ENCODE measurements around the gene MPHOSPH9. TPM values are rescaled to one million over a fixed set of nuclear protein-coding genes. Genes with fewer than 3 reads are reported as not detected.

Gene MPHOSPH9
- total RNA-seq, 4 donors from 2014 or later: 3.5 to 16.8 (median 9.8) TPM

DNA sequence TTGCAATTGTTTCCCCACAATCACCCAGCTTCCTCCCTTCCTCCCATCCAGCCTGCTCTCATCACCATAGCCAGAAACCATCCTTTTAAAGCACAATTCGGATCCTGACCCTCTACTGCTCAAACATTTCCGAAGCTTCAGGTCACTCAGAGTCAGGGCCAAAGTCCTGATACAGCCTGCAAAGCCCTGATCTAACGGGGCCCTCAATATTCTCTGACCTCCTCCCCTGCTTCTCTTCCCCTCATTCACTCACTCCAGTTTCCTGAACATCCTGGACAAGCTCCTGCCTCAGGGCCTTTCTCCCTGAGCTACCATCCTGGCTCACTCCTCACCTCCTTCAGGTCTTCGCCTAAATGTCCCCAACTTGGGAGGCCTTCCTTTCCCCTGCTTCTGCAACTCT lies 128.1 kb downstream of the MPHOSPH9 start:
- H3K4me3 ChIP-seq (ENCODE audit: low read depth, poor library complexity, severe bottlenecking): no peak overlapping the region
- WGBS, 2 donors: 90 to 94% methylated on average over 4 of the region's 4 CpGs

More for the DNA sequence above, 128.1 kb downstream of the MPHOSPH9 start:
- TF ChIP-seq, protein P1, sequence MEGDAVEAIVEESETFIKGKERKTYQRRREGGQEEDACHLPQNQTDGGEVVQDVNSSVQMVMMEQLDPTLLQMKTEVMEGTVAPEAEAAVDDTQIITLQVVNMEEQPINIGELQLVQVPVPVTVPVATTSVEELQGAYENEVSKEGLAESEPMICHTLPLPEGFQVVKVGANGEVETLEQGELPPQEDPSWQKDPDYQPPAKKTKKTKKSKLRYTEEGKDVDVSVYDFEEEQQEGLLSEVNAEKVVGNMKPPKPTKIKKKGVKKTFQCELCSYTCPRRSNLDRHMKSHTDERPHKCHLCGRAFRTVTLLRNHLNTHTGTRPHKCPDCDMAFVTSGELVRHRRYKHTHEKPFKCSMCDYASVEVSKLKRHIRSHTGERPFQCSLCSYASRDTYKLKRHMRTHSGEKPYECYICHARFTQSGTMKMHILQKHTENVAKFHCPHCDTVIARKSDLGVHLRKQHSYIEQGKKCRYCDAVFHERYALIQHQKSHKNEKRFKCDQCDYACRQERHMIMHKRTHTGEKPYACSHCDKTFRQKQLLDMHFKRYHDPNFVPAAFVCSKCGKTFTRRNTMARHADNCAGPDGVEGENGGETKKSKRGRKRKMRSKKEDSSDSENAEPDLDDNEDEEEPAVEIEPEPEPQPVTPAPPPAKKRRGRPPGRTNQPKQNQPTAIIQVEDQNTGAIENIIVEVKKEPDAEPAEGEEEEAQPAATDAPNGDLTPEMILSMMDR (IDR thresholded peaks at IDR 0.05): no peak
- no peak for TF ChIP-seq POLR2A (IDR thresholded peaks at IDR 0.05)
- intact Hi-C loops (cut with DNase I; ENCODE audit: low total_unique reads): no loop called here
- no peak for DNase-seq (ENCODE audit: low spot score in 2 of 2)

Other genes starting within 250 kb of the MPHOSPH9 start
- gene PITPNM2, start 82.1 kb downstream of the MPHOSPH9 start, total RNA-seq: 1 to 10 TPM; 3.2 to 6.5 (median 4.2) TPM
- 10 to 100 TPM in 3 of 4 donors, 1 to 10 TPM in 1; 9.8 to 27.0 (median 11.8) TPM for gene MTRFR, start 295 bp upstream of the MPHOSPH9 start, total RNA-seq
- 10 to 100 TPM; 35.3 to 85.6 (median 56.3) TPM for gene CDK2AP1, start 38.7 kb upstream of the MPHOSPH9 start, total RNA-seq
- gene SBNO1, start 131.7 kb upstream of the MPHOSPH9 start, total RNA-seq: 10 to 100 TPM; 18.6 to 22.3 (median 20.8) TPM
- gene KMT5A, start 151.0 kb upstream of the MPHOSPH9 start, total RNA-seq: 10 to 100 TPM; 49.3 to 69.3 (median 62.5) TPM
- gene RILPL2, start 203.5 kb upstream of the MPHOSPH9 start, total RNA-seq: 1 to 10 TPM; 2.8 to 5.6 (median 4.2) TPM
- gene SNRNP35, start 225.0 kb upstream of the MPHOSPH9 start, total RNA-seq: 10 to 100 TPM; 15.6 to 43.1 (median 22.9) TPM

Measured in lower leg skin (tissue), 4 donors.